GM12878 (cell line): ENCODE measurements around the gene ITPR3. TPM values are rescaled to one million over a fixed set of nuclear protein-coding genes. Genes with fewer than 3 reads are reported as not detected.

Experiments
- ASH2L ChIP-seq: fragments of 300-600, 200-600 bp; sonication (generic); IDR thresholded peaks from 2 replicates; pipeline ENCODE4 v1.6.1; 2017; ENCODE audit warnings: low read depth, mild to moderate bottlenecking, borderline replicate concordance
- ATF2 ChIP-seq: IDR thresholded peaks from 2 replicates; pipeline ENCODE4 v1.6.1; 2012; ENCODE audit warnings: low read length, inconsistent platforms
- BCL11A ChIP-seq: IDR thresholded peaks from 2 replicates; pipeline ENCODE4 v1.6.1; 2011; ENCODE audit warnings: low read depth, low read length
- CREM ChIP-seq: IDR thresholded peaks from 2 replicates; pipeline ENCODE4 v1.6.1; 2014; ENCODE audit warnings: antibody characterized with exemption, low read depth
- IRF5 ChIP-seq: fragments of 450-650 bp; IDR thresholded peaks from 2 replicates; pipeline ENCODE4 v1.6.1; 2017; ENCODE audit warnings: borderline replicate concordance
- POLR2A ChIP-seq: IDR thresholded peaks from 2 replicates; pipeline ENCODE4 v1.6.1; 2011; ENCODE audit warnings: low read depth, mild to moderate bottlenecking, low read length
- RELA ChIP-seq: fragments of 450-650 bp; IDR thresholded peaks from 2 replicates; pipeline ENCODE4 v1.8.0; 2014; ENCODE audit warnings: borderline replicate concordance; ENCODE audit not compliant: partially characterized antibody
- RFX5 ChIP-seq: IDR thresholded peaks from 2 replicates; pipeline ENCODE4 v1.6.1; 2011; ENCODE audit warnings: low read depth, low read length, improper control_type of control experiment
- SIN3A ChIP-seq: IDR thresholded peaks from 2 replicates; pipeline ENCODE4 v1.6.1; 2012; ENCODE audit warnings: low read depth, low read length, improper control_type of control experiment
- SPI1 ChIP-seq: IDR thresholded peaks from 2 replicates; pipeline ENCODE4 v1.6.1; 2011; ENCODE audit warnings: low read depth, mild to moderate bottlenecking, low read length, moderate library complexity, borderline replicate concordance; ENCODE audit not compliant: insufficient read depth
- ZNF592 ChIP-seq: fragments of 450-650 bp; IDR thresholded peaks from 2 replicates; pipeline ENCODE4 v1.6.1; 2017; ENCODE audit warnings: mild to moderate bottlenecking, moderate library complexity
- polyA plus RNA-seq, 11 experiments: library from polyadenylated mRNA; depleted of rRNA in 4 of 11; unstranded in 6 of 11; stranded (reverse) in 5 of 11; fragments of >200 nt; fragmentation: Nextera tagmentation in 4 of 11; fragmentation: Illumina TruSeq in 1 of 11; extraction: Ambion mirVana in 4 of 11; extraction: Trizol in 1 of 11; gene quantifications; 1 replicate in 1 of 11; 2 replicates in 10 of 11; pipeline versions ENCODE4 v1.2.1 to v1.2.3, GENCODE V29; 2011 to 2016; ENCODE audit warnings: inconsistent platforms in 2 of 11, missing spikeins in 2 of 11, low read depth in 1 of 11
- total RNA-seq, 4 experiments: library from RNA; depleted of rRNA in 3 of 4; stranded (reverse); fragments of >200 nt in 3 of 4; fragmentation: Illumina TruSeq in 1 of 4; extraction: Trizol in 1 of 4; gene quantifications; 2 replicates each; pipeline versions ENCODE4 v1.2.1 to v1.2.3, GENCODE V29; 2013 to 2021
- TF ChIP-seq, protein P1 (sequence below): IDR thresholded peaks from 2 replicates; pipeline ENCODE4 v1.6.1; 2012; ENCODE audit warnings: low read depth, low read length, improper control_type of control experiment
- TF ChIP-seq, protein P2 (sequence below): IDR thresholded peaks from 2 replicates; pipeline ENCODE4 v1.6.1; 2011; ENCODE audit warnings: mild to moderate bottlenecking, low read depth, low read length, moderate library complexity; ENCODE audit not compliant: insufficient replicate concordance

ITPR3 gene
- total and polyA plus RNA-seq, 10 of the 15 experiments (the other 5 are each of a cell fraction or from before 2014, with no cell fraction given) = 0.32 to 34.0 (median 11.9) TPM

- TF ChIP-seq ZNF592 (no peak), CREM (no peak), ASH2L (no peak), BCL11A (no peak), ATF2 (peak; percentile 45; the same call in 1 of the 2 replicates), IRF5 (no peak), RFX5 (no peak), SIN3A (no peak), POLR2A (no peak), SPI1 (peak; percentile 43; the same call in 1 of the 2 replicates), RELA (no peak)
- TF ChIP-seq, protein P1, sequence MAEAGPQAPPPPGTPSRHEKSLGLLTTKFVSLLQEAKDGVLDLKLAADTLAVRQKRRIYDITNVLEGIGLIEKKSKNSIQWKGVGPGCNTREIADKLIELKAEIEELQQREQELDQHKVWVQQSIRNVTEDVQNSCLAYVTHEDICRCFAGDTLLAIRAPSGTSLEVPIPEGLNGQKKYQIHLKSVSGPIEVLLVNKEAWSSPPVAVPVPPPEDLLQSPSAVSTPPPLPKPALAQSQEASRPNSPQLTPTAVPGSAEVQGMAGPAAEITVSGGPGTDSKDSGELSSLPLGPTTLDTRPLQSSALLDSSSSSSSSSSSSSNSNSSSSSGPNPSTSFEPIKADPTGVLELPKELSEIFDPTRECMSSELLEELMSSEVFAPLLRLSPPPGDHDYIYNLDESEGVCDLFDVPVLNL = no peak
- TF ChIP-seq, protein P2, sequence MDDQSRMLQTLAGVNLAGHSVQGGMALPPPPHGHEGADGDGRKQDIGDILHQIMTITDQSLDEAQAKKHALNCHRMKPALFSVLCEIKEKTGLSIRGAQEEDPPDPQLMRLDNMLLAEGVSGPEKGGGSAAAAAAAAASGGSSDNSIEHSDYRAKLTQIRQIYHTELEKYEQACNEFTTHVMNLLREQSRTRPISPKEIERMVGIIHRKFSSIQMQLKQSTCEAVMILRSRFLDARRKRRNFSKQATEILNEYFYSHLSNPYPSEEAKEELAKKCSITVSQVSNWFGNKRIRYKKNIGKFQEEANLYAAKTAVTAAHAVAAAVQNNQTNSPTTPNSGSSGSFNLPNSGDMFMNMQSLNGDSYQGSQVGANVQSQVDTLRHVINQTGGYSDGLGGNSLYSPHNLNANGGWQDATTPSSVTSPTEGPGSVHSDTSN = no peak
These were observed 99.9 kb downstream of the ITPR3 start (continued) for GRCh38 chr6:33720998-33721397.
